HepG2 (cell line): ENCODE measurements around the gene ASAP2. TPM values are rescaled to one million over a fixed set of nuclear protein-coding genes. Genes with fewer than 3 reads are reported as not detected.
A peak's percentile ranks its signal among the peaks of the same experiment; 100 is the strongest.

Source experiments
- ATAC-seq: fragments of 200-7000 bp; cut with Tn5 transposase; 3 replicates; pipeline ENCODE4 v1.9.1; 2020; ENCODE audit warnings: mild to moderate bottlenecking, moderate library complexity
- BruUV-seq: library from RNA; stranded (reverse); fragments of 400-500 nt; replicated peaks from 2 replicates; lab custom pipeline; 2021; lab: Mats Ljungman, UMichigan
- CTCF ChIA-PET: fragments of 300-600 bp; formaldehyde crosslinking; extraction: SDS; loops from one replicate; lab custom pipeline; 2021; ENCODE audit warnings: low total read pairs, inconsistent platforms, low intra/inter-chr PET ratio; lab: Yijun Ruan, JAX
- POLR2A ChIA-PET: fragments of 350-600 bp; sonication (Branson Sonifier 250); formaldehyde crosslinking; loops from one replicate; lab custom pipeline; 2020; ENCODE audit warnings: antibody characterized with exemption, inconsistent platforms; lab: Yijun Ruan, JAX
- DNase-seq: peaks from one replicate; pipeline ENCODE4 v3.0.0-alpha.2; 2015; ENCODE audit warnings: low spot score
- FAIRE-seq: peaks from 3 replicates; lab custom pipeline; 2011; peaks lifted over from hg19 to GRCh38; lab: Jason Lieb, UNC
- H2AFZ ChIP-seq: one replicate; pipeline ENCODE4 v1.6.1; 2011; ENCODE audit warnings: low read length, inconsistent platforms
- H3K27ac ChIP-seq: fragments of 300-600 bp; 3 replicates; pipeline ENCODE4 v1.8.0; 2011; ENCODE audit warnings: mixed run types, mild to moderate bottlenecking, mixed read lengths, low read length, inconsistent platforms; ENCODE audit not compliant: insufficient read depth; ENCODE audit errors: extremely low read length
- H3K27me3 ChIP-seq, 2 experiments: fragments of 200-600 bp in 1 of 2; 2 replicates in 1 of 2; 3 replicates in 1 of 2; pipeline versions ENCODE4 v1.6.0 to v1.8.0; 2011; ENCODE audit warnings: low read length in 2 of 2, mild to moderate bottlenecking in 2 of 2, moderate library complexity in 2 of 2, inconsistent platforms in 1 of 2; ENCODE audit not compliant: insufficient read depth in 2 of 2, control insufficient read depth in 1 of 2
- H3K36me3 ChIP-seq, 2 experiments: fragments of 200-600 bp in 1 of 2; replicated peaks in 1 of 2; 2 replicates in 1 of 2; 3 replicates in 1 of 2; pipeline versions ENCODE4 v1.5.1 to v1.8.0; 2011; ENCODE audit warnings: low read length in 2 of 2, inconsistent platforms in 1 of 2; ENCODE audit not compliant: insufficient read depth in 2 of 2, control insufficient read depth in 1 of 2
- H3K4me1 ChIP-seq: 2 replicates; pipeline ENCODE4 v1.5.1; 2012; ENCODE audit warnings: low read length, inconsistent platforms; ENCODE audit not compliant: insufficient read depth
- H3K4me2 ChIP-seq: 2 replicates; pipeline ENCODE4 v1.6.0; 2011; ENCODE audit warnings: low read depth, low read length, inconsistent platforms
- H3K4me3 ChIP-seq, 3 experiments: fragments of 200-600 bp in 1 of 3; sonication (generic), shearing (Covaris generic) in 1 of 3; replicated peaks in 1 of 3; 2 replicates each; pipeline ENCODE4 v1.5.1; 2011 to 2016; ENCODE audit warnings: low read length in 3 of 3, inconsistent platforms in 2 of 3, low read depth in 2 of 3, mild to moderate bottlenecking in 2 of 3, control low read depth in 1 of 3, mixed read lengths in 1 of 3; ENCODE audit not compliant: insufficient read depth in 1 of 3
- H3K79me2 ChIP-seq: one replicate; pipeline ENCODE4 v1.6.1; 2011; ENCODE audit warnings: low read length, inconsistent platforms; ENCODE audit not compliant: insufficient read depth
- H3K9ac ChIP-seq: 2 replicates; pipeline ENCODE4 v1.6.0; 2011; ENCODE audit warnings: mild to moderate bottlenecking, low read depth, low read length, inconsistent platforms; ENCODE audit not compliant: insufficient read depth
- H3K9me3 ChIP-seq: 2 replicates; pipeline ENCODE4 v1.5.1; 2012; ENCODE audit warnings: mild to moderate bottlenecking, low read length
- H4K20me1 ChIP-seq: 2 replicates; pipeline ENCODE4 v1.6.0; 2011; ENCODE audit warnings: inconsistent platforms, mild to moderate bottlenecking, low read length, moderate library complexity; ENCODE audit not compliant: insufficient read depth
- FIP1L1 ChIP-seq: fragments of 200-400 bp; formaldehyde crosslinking; IDR thresholded peaks from 2 replicates; pipeline ENCODE4 v1.6.1; 2018; ENCODE audit warnings: low read depth, mild to moderate bottlenecking, low read length, moderate library complexity, borderline replicate concordance; ENCODE audit not compliant: insufficient read depth
- KAT8 ChIP-seq: IDR thresholded peaks from 2 replicates; pipeline ENCODE4 v1.6.1; 2016; ENCODE audit warnings: missing genetic modification reagents, missing compliant biosample characterization
- MAF1 ChIP-seq: sonication (generic); formaldehyde crosslinking; IDR thresholded peaks from 2 replicates; pipeline ENCODE4 v1.5.0; 2020; ENCODE audit warnings: missing genetic modification reagents, borderline replicate concordance
- MATR3 ChIP-seq: sonication (generic); formaldehyde crosslinking; IDR thresholded peaks from 2 replicates; pipeline ENCODE4 v1.4.0; 2020; ENCODE audit warnings: missing genetic modification reagents
- MZF1 ChIP-seq: sonication (generic); formaldehyde crosslinking; IDR thresholded peaks from 2 replicates; pipeline ENCODE4 v1.8.1; 2023; ENCODE audit warnings: mild to moderate bottlenecking, missing genetic modification reagents, borderline replicate concordance
- PLRG1 ChIP-seq: fragments of 450-650 bp; conservative IDR thresholded peaks from 2 replicates; pipeline ENCODE4 v1.6.1; 2016
- RFX5 ChIP-seq: IDR thresholded peaks from 2 replicates; pipeline ENCODE4 v1.6.1; 2011; ENCODE audit warnings: low read depth, low read length, improper control_type of control experiment
- SMC3 ChIP-seq: IDR thresholded peaks from 2 replicates; pipeline ENCODE4 v1.6.1; 2011; ENCODE audit warnings: low read length, improper control_type of control experiment
- SP1 ChIP-seq, 2 experiments: fragments of 450-650 bp in 1 of 2; sonication (generic) in 1 of 2; formaldehyde crosslinking in 1 of 2; IDR thresholded peaks; 2 replicates each; pipeline versions ENCODE4 v1.4.0 to v1.6.1; 2016 to 2020; ENCODE audit warnings: missing genetic modification reagents in 1 of 2
- ZNF101 ChIP-seq: sonication (generic); formaldehyde crosslinking; IDR thresholded peaks from 2 replicates; pipeline ENCODE4 v1.4.0; 2020; ENCODE audit warnings: mild to moderate bottlenecking, low read depth, missing genetic modification reagents, borderline replicate concordance
- ZNF24 ChIP-seq: fragments of 450-650 bp; IDR thresholded peaks from 2 replicates; pipeline ENCODE4 v1.6.1; 2017; ENCODE audit warnings: antibody characterized with exemption, mild to moderate bottlenecking
- ZNF354B ChIP-seq: sonication (generic); formaldehyde crosslinking; IDR thresholded peaks from 2 replicates; pipeline ENCODE4 v1.8.0; 2022; ENCODE audit warnings: mild to moderate bottlenecking, missing genetic modification reagents
- ZNF660 ChIP-seq: sonication (generic); formaldehyde crosslinking; IDR thresholded peaks from 2 replicates; pipeline ENCODE4 v1.5.1; 2020; ENCODE audit warnings: mild to moderate bottlenecking, low read depth, missing genetic modification reagents, borderline replicate concordance
- ZNF83 ChIP-seq: sonication (generic); formaldehyde crosslinking; IDR thresholded peaks from 2 replicates; pipeline ENCODE4 v1.4.0; 2020; ENCODE audit warnings: missing genetic modification reagents, mild to moderate bottlenecking, borderline replicate concordance
- WGBS: methylation state at CpG from one replicate; pipeline ENCODE4 v1.1.6; 2017; ENCODE audit warnings: low lambda C conversion rate; 5-methylcytosine and 5-hydroxymethylcytosine counted together
- in situ Hi-C: cut with HindIII; loops from 2 replicates; pipeline ENCODE4 v1.10.0; 2017; ENCODE audit warnings: low pct_unique_long_range_greater_than_20kb; ENCODE audit not compliant: extremely low pct_ligation_motif_present
- intact Hi-C: fragments of 100-400 bp; cut with micrococcal nuclease; formaldehyde crosslinking; loops from one replicate; pipeline ENCODE4 v1.10.0; 2022; ENCODE audit not compliant: unreplicated experiment
- polyA plus RNA-seq, 8 experiments: library from polyadenylated mRNA; depleted of rRNA in 3 of 8; stranded (reverse) in 7 of 8; unstranded in 1 of 8; fragments of >200 nt; fragmentation: Illumina TruSeq in 4 of 8; extraction: Trizol in 4 of 8; gene quantifications; 2 replicates each; pipeline versions ENCODE4 v1.2.1 to v1.2.3, GENCODE V29; 2011 to 2016; ENCODE audit warnings: low read depth in 4 of 8, missing spikeins in 1 of 8, mixed read lengths in 1 of 8; ENCODE audit not compliant: insufficient read depth in 1 of 8
- total RNA-seq, 5 experiments: library from RNA; depleted of rRNA; stranded (reverse); fragments of >200 nt; fragmentation: Illumina TruSeq; extraction: Trizol; gene quantifications; 2 replicates each; pipeline ENCODE4 v1.2.3, GENCODE V29; 2016; ENCODE audit warnings: low read depth in 1 of 5
- TF ChIP-seq, protein P1 (sequence below): sonication (generic); formaldehyde crosslinking; IDR thresholded peaks from 2 replicates; pipeline ENCODE4 v1.9.0; 2022; ENCODE audit warnings: low read depth, missing genetic modification reagents

Gene ASAP2
- total and polyA plus RNA-seq, 2 of the 13 experiments (the other 11 are each of a cell fraction or from before 2014, with no cell fraction given): 7.3 to 22.3 TPM

DNA sequence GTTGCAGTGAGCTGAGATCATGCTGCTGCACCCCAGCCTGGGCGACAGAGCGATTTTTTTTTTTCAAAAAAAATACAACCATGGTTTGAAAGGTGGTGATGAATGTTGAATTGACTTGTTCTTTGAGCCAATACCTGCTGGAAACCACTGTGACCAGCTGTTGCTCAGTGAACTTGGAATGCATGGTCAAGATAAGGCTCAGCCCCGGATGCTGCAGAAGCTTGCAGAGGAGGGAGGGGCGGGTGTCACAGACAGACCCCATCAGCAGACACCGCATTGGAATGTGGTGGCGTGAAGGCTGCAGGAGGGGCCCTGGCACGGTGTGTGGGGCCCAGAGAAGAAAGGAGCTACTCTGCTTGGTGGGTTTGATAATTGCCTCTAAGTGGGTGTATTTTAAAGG lies 125.1 kb downstream of the ASAP2 start:
- no peak overlapping the region for H3K9ac ChIP-seq
- no peaks in the 10 kb centered on the region for H4K20me1 ChIP-seq
- BruUV-seq: no TSS peak
- ATAC-seq: no peak
- peaks cover 74% of the 10 kb centered on the region for H3K4me1 ChIP-seq
- H3K27ac ChIP-seq: no peak overlapping the region
- CTCF ChIA-PET: no interaction called here
- TF ChIP-seq ZNF101 (CRISPR knock-in tag) (no peak), RFX5 (peak; percentile 75)
- DNase-seq: no peak
- no peaks in the 10 kb centered on the region for H3K27me3 ChIP-seq
- H3K79me2 ChIP-seq: no peaks in the 10 kb centered on the region
- H3K36me3 ChIP-seq: peaks cover 6 to 14% of the 10 kb centered on the region in 2 experiments
- intact Hi-C loops (no loop called here), in situ Hi-C loops (loop anchor here (10.0 kb wide), 2 partner anchors 127 to 187 kb away; partner anchors contain the start of gene ASAP2)
- POLR2A ChIA-PET: no interaction called here
- no peak overlapping the region for H3K4me3 ChIP-seq
- no peak overlapping the region for H2AFZ ChIP-seq
- 86% methylated on average over 7 of the region's 7 CpGs for WGBS
- H3K9me3 ChIP-seq: no peaks in the 10 kb centered on the region
- FAIRE-seq: no peak
- H3K4me2 ChIP-seq: no peak overlapping the region

DNA sequence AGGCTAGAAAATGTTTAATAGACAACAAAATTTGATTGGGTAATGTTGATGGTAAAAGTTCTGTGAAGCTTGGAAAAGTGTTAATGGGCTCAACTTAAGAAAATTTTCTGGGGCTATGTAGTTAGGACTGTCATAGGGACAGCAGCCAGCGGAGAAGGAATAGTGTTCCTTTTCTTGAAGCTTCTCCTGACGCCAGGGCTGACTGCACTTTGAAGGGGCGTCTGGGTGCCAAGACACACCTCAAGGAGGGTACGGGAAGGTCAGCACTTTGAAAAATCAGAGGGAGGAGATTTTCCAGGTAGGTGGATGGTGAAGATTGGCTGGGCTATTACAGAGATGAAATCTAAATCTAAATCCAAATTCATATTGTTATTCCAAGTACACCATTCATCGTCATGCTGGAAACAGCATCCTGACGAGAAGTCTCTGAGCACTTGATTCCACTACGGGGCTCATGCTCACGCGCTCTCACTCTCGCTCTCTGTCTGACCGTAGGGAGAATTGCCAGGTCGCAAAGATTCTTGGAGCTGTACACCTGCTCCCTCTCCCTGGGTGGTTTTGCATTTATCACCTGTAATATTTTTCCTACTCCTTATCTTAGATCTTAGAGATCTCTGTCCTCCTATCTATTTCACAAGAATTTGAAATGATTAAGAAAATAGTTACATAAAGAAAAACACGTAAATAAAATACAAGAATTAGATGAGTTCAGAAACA lies 125.7 kb downstream of the ASAP2 start:
- no peak overlapping the region for H3K27ac ChIP-seq
- TF ChIP-seq ZNF83 (CRISPR knock-in tag) (no peak), KAT8 (no peak), ZNF660 (CRISPR knock-in tag) (no peak), ZNF354B (CRISPR knock-in tag) (no peak), MATR3 (CRISPR knock-in tag) (no peak), SMC3 (no peak), MZF1 (CRISPR knock-in tag) (no peak), SP1 (IDR thresholded peaks at IDR 0.05) (no peak), SP1 (CRISPR knock-in tag; IDR thresholded peaks at IDR 0.05) (no peak), PLRG1 (no peak), ZNF24 (no peak), MAF1 (CRISPR knock-in tag) (no peak), FIP1L1 (no peak)
- TF ChIP-seq, protein P1, sequence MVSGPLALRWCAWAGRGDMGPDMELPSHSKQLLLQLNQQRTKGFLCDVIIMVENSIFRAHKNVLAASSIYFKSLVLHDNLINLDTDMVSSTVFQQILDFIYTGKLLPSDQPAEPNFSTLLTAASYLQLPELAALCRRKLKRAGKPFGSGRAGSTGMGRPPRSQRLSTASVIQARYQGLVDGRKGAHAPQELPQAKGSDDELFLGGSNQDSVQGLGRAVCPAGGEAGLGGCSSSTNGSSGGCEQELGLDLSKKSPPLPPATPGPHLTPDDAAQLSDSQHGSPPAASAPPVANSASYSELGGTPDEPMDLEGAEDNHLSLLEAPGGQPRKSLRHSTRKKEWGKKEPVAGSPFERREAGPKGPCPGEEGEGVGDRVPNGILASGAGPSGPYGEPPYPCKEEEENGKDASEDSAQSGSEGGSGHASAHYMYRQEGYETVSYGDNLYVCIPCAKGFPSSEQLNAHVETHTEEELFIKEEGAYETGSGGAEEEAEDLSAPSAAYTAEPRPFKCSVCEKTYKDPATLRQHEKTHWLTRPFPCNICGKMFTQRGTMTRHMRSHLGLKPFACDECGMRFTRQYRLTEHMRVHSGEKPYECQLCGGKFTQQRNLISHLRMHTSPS (CRISPR knock-in tag): no peak
- DNase-seq (no peak), ATAC-seq (no peak), FAIRE-seq (no peak)
- 98% methylated on average over 13 of the region's 13 CpGs for WGBS
- no peaks in the 10 kb centered on the region for H4K20me1 ChIP-seq
- ChIA-PET POLR2A (interaction anchor here (1.9 kb wide), 1 partner anchor 189 kb away, joined by 4 read pairs; no protein-coding TSS in a partner anchor), CTCF (interaction anchor here (1.6 kb wide), 1 partner anchor 190 kb away, joined by 14 read pairs; no protein-coding TSS in a partner anchor)
- intact Hi-C loops: no loop called here
- no peak overlapping the region for H3K9ac ChIP-seq
- no peak overlapping the region for H3K4me2 ChIP-seq
- no peaks in the 10 kb centered on the region for H3K27me3 ChIP-seq
- H3K4me1 ChIP-seq: peaks cover 74% of the 10 kb centered on the region
- BruUV-seq: no TSS peak
- H3K79me2 ChIP-seq: no peaks in the 10 kb centered on the region
- no peak overlapping the region for H3K4me3 ChIP-seq
- no peak overlapping the region for H2AFZ ChIP-seq
- H3K36me3 ChIP-seq: peaks cover 6 to 11% of the 10 kb centered on the region in 2 experiments
- in situ Hi-C loops: loop anchor here (10.0 kb wide), 2 partner anchors 127 to 187 kb away; partner anchors contain the start of gene ASAP2
- no peaks in the 10 kb centered on the region for H3K9me3 ChIP-seq
